Lower leg skin (tissue), 4 donors: ENCODE results near the gene TBXAS1. TPM values are rescaled to one million over a fixed set of nuclear protein-coding genes. Genes with fewer than 3 reads are reported as not detected.

ENCODE experiments used
- DNase-seq, 2 donors: peaks; one replicate each; pipeline ENCODE4 v3.0.0-alpha.2; 2019; ENCODE audit warnings: low spot score in 2 of 2
- H3K4me3 ChIP-seq: fragments of 200-600 bp; sonication (generic); 2 replicates; pipeline ENCODE4 v1.5.1; 2017; ENCODE audit warnings: mild to moderate bottlenecking, low read depth; ENCODE audit not compliant: poor library complexity, severe bottlenecking
- CTCF ChIP-seq, 3 donors: fragments of 450-650 bp; IDR thresholded peaks; one replicate each; pipeline ENCODE4 v1.5.1; 2016; ENCODE audit warnings: antibody characterized with exemption in 3 of 3, mild to moderate bottlenecking in 3 of 3, moderate library complexity in 2 of 3
- POLR2A ChIP-seq, 2 donors: fragments of 450-650 bp; IDR thresholded peaks; one replicate each; pipeline ENCODE4 v1.6.1; 2016 to 2017; ENCODE audit warnings: antibody characterized with exemption in 2 of 2, mild to moderate bottlenecking in 1 of 2, moderate library complexity in 1 of 2
- WGBS, 2 donors: methylation state at CpG; one replicate each; pipeline ENCODE4 v1.1.5; 2018; 5-methylcytosine and 5-hydroxymethylcytosine counted together
- intact Hi-C: fragments of 100-400 bp; cut with DNase I; formaldehyde crosslinking; loops from one replicate; pipeline ENCODE4 v1.15.0; 2023; ENCODE audit warnings: low total_unique reads
- total RNA-seq, 4 donors: library from RNA; depleted of rRNA; stranded (reverse); fragments of >200 nt; gene quantifications; one replicate each; pipeline ENCODE4 v1.1.0, GENCODE V29; 2016

Gene TBXAS1
- total RNA-seq, 4 donors from 2014 or later = 0.91 to 9.9 (median 2.4) TPM

GRCh38 chr7:139876622-139877283, 47.7 kb downstream of the TBXAS1 start:
- WGBS, 2 donors = 95% methylated on average over 8 of the region's 8 CpGs
- no peak overlapping the region for H3K4me3 ChIP-seq
- intact Hi-C loops = no loop called here
- DNase-seq = no peak
- TF ChIP-seq CTCF (IDR thresholded peaks at IDR 0.05) = no peak
- TF ChIP-seq POLR2A (IDR thresholded peaks at IDR 0.05) = no peak

- H3K4me3 ChIP-seq = no peak overlapping the region
- no peak for DNase-seq
- TF ChIP-seq CTCF (IDR thresholded peaks at IDR 0.05) (no peak), POLR2A (IDR thresholded peaks at IDR 0.05) (no peak)
- intact Hi-C loops = no loop called here
- WGBS, 2 donors = 65 to 97% methylated on average over 3 of the region's 3 CpGs
Measured at GRCh38 chr7:139883814-139884213, 54.8 kb downstream of the TBXAS1 start.

GRCh38 chr7:139884441-139884840, 55.4 kb downstream of the TBXAS1 start:
- no peak overlapping the region for H3K4me3 ChIP-seq
- intact Hi-C loops = no loop called here
- DNase-seq = no peak
- 76 to 82% methylated on average over 7 of the region's 7 CpGs for WGBS, 2 donors
- no peak for TF ChIP-seq CTCF (IDR thresholded peaks at IDR 0.05)
- TF ChIP-seq POLR2A (IDR thresholded peaks at IDR 0.05) = no peak

GRCh38 chr7:139885511-139885910, 56.4 kb downstream of the TBXAS1 start:
- DNase-seq = no peak
- no peak overlapping the region for H3K4me3 ChIP-seq
- intact Hi-C loops = no loop called here
- no peak for TF ChIP-seq POLR2A (IDR thresholded peaks at IDR 0.05)
- no peak for TF ChIP-seq CTCF (IDR thresholded peaks at IDR 0.05)

- DNase-seq = no peak
- no peak overlapping the region for H3K4me3 ChIP-seq
- 28 to 29% methylated on average over 2 of the region's 2 CpGs for WGBS, 2 donors
- intact Hi-C loops = no loop called here
- TF ChIP-seq POLR2A (IDR thresholded peaks at IDR 0.05) (no peak), CTCF (IDR thresholded peaks at IDR 0.05) (no peak)
Measured at GRCh38 chr7:139886206-139886605, 57.1 kb downstream of the TBXAS1 start.

- 83 to 98% methylated on average over 2 of the region's 2 CpGs for WGBS, 2 donors
- no peak for TF ChIP-seq CTCF (IDR thresholded peaks at IDR 0.05)
- no peak for TF ChIP-seq POLR2A (IDR thresholded peaks at IDR 0.05)
- H3K4me3 ChIP-seq = no peak overlapping the region
- intact Hi-C loops = no loop called here
- DNase-seq = no peak
Measured at GRCh38 chr7:139886899-139887298, 57.8 kb downstream of the TBXAS1 start.
